HepG2 (cell line): ENCODE measurements around the gene RTKN2. TPM values are rescaled to one million over a fixed set of nuclear protein-coding genes. Genes with fewer than 3 reads are reported as not detected.

Experiments used
- ATAC-seq: fragments of 200-7000 bp; cut with Tn5 transposase; 3 replicates; pipeline ENCODE4 v1.9.1; 2020; ENCODE audit warnings: mild to moderate bottlenecking, moderate library complexity
- BruUV-seq: library from RNA; stranded (reverse); fragments of 400-500 nt; replicated peaks from 2 replicates; lab custom pipeline; 2021; lab: Mats Ljungman, UMichigan
- CTCF ChIA-PET: fragments of 300-600 bp; formaldehyde crosslinking; extraction: SDS; loops from one replicate; lab custom pipeline; 2021; ENCODE audit warnings: low total read pairs, inconsistent platforms, low intra/inter-chr PET ratio; lab: Yijun Ruan, JAX
- POLR2A ChIA-PET: fragments of 350-600 bp; sonication (Branson Sonifier 250); formaldehyde crosslinking; loops from one replicate; lab custom pipeline; 2020; ENCODE audit warnings: antibody characterized with exemption, inconsistent platforms; lab: Yijun Ruan, JAX
- DNase-seq: peaks from one replicate; pipeline ENCODE4 v3.0.0-alpha.2; 2015; ENCODE audit warnings: low spot score
- FAIRE-seq: peaks from 3 replicates; lab custom pipeline; 2011; peaks lifted over from hg19 to GRCh38; lab: Jason Lieb, UNC
- H2AFZ ChIP-seq: one replicate; pipeline ENCODE4 v1.6.1; 2011; ENCODE audit warnings: low read length, inconsistent platforms
- H3K27ac ChIP-seq: fragments of 300-600 bp; 3 replicates; pipeline ENCODE4 v1.8.0; 2011; ENCODE audit warnings: mixed run types, mild to moderate bottlenecking, mixed read lengths, low read length, inconsistent platforms; ENCODE audit not compliant: insufficient read depth; ENCODE audit errors: extremely low read length
- H3K27me3 ChIP-seq, 2 experiments: fragments of 200-600 bp in 1 of 2; 2 replicates in 1 of 2; 3 replicates in 1 of 2; pipeline versions ENCODE4 v1.6.0 to v1.8.0; 2011; ENCODE audit warnings: low read length in 2 of 2, mild to moderate bottlenecking in 2 of 2, moderate library complexity in 2 of 2, inconsistent platforms in 1 of 2; ENCODE audit not compliant: insufficient read depth in 2 of 2, control insufficient read depth in 1 of 2
- H3K36me3 ChIP-seq, 2 experiments: fragments of 200-600 bp in 1 of 2; replicated peaks in 1 of 2; 2 replicates in 1 of 2; 3 replicates in 1 of 2; pipeline versions ENCODE4 v1.5.1 to v1.8.0; 2011; ENCODE audit warnings: low read length in 2 of 2, inconsistent platforms in 1 of 2; ENCODE audit not compliant: insufficient read depth in 2 of 2, control insufficient read depth in 1 of 2
- H3K4me1 ChIP-seq: 2 replicates; pipeline ENCODE4 v1.5.1; 2012; ENCODE audit warnings: low read length, inconsistent platforms; ENCODE audit not compliant: insufficient read depth
- H3K4me2 ChIP-seq: 2 replicates; pipeline ENCODE4 v1.6.0; 2011; ENCODE audit warnings: low read depth, low read length, inconsistent platforms
- H3K4me3 ChIP-seq, 3 experiments: fragments of 200-600 bp in 1 of 3; sonication (generic), shearing (Covaris generic) in 1 of 3; replicated peaks in 1 of 3; 2 replicates each; pipeline ENCODE4 v1.5.1; 2011 to 2016; ENCODE audit warnings: low read length in 3 of 3, inconsistent platforms in 2 of 3, low read depth in 2 of 3, mild to moderate bottlenecking in 2 of 3, control low read depth in 1 of 3, mixed read lengths in 1 of 3; ENCODE audit not compliant: insufficient read depth in 1 of 3
- H3K79me2 ChIP-seq: one replicate; pipeline ENCODE4 v1.6.1; 2011; ENCODE audit warnings: low read length, inconsistent platforms; ENCODE audit not compliant: insufficient read depth
- H3K9ac ChIP-seq: 2 replicates; pipeline ENCODE4 v1.6.0; 2011; ENCODE audit warnings: mild to moderate bottlenecking, low read depth, low read length, inconsistent platforms; ENCODE audit not compliant: insufficient read depth
- H3K9me3 ChIP-seq: 2 replicates; pipeline ENCODE4 v1.5.1; 2012; ENCODE audit warnings: mild to moderate bottlenecking, low read length
- H4K20me1 ChIP-seq: 2 replicates; pipeline ENCODE4 v1.6.0; 2011; ENCODE audit warnings: inconsistent platforms, mild to moderate bottlenecking, low read length, moderate library complexity; ENCODE audit not compliant: insufficient read depth
- DRAP1 ChIP-seq: IDR thresholded peaks from 2 replicates; pipeline ENCODE4 v1.6.1; 2016; ENCODE audit warnings: missing genetic modification reagents, missing compliant biosample characterization
- FOSL2 ChIP-seq: sonication (generic); formaldehyde crosslinking; IDR thresholded peaks from 2 replicates; pipeline ENCODE4 v1.4.0; 2020; ENCODE audit warnings: missing genetic modification reagents
- GFI1 ChIP-seq: sonication (generic); formaldehyde crosslinking; IDR thresholded peaks from 2 replicates; pipeline ENCODE4 v1.5.0; 2020; ENCODE audit warnings: missing genetic modification reagents, mild to moderate bottlenecking, borderline replicate concordance
- NFAT5 ChIP-seq: sonication (generic); formaldehyde crosslinking; IDR thresholded peaks from 2 replicates; pipeline ENCODE4 v1.4.0; 2020; ENCODE audit warnings: missing genetic modification reagents
- NR2F6 ChIP-seq, 2 experiments: IDR thresholded peaks; 2 replicates each; pipeline ENCODE4 v1.6.1; 2016; ENCODE audit warnings: antibody characterized with exemption in 1 of 2, mild to moderate bottlenecking in 1 of 2
- TIGD3 ChIP-seq: sonication (generic); formaldehyde crosslinking; IDR thresholded peaks from 2 replicates; pipeline ENCODE4 v1.5.1; 2020; ENCODE audit warnings: mild to moderate bottlenecking, missing genetic modification reagents, borderline replicate concordance
- YEATS2 ChIP-seq: sonication (generic); formaldehyde crosslinking; IDR thresholded peaks from 2 replicates; pipeline ENCODE4 v1.4.0; 2020; ENCODE audit warnings: missing genetic modification reagents, borderline replicate concordance
- ZBTB34 ChIP-seq: sonication (generic); formaldehyde crosslinking; IDR thresholded peaks from 2 replicates; pipeline ENCODE4 v1.8.0; 2022; ENCODE audit warnings: mild to moderate bottlenecking, missing genetic modification reagents
- ZNF138 ChIP-seq: sonication (generic); formaldehyde crosslinking; IDR thresholded peaks from 2 replicates; pipeline ENCODE4 v1.5.0; 2020; ENCODE audit warnings: mild to moderate bottlenecking, low read depth, missing genetic modification reagents
- ZNF572 ChIP-seq: sonication (generic); formaldehyde crosslinking; IDR thresholded peaks from 2 replicates; pipeline ENCODE4 v1.5.1; 2020; ENCODE audit warnings: mild to moderate bottlenecking, missing genetic modification reagents
- ZNF580 ChIP-seq: IDR thresholded peaks from 2 replicates; pipeline ENCODE4 v1.6.1; 2016; ENCODE audit warnings: low read depth, borderline replicate concordance
- WGBS: methylation state at CpG from one replicate; pipeline ENCODE4 v1.1.6; 2017; ENCODE audit warnings: low lambda C conversion rate; 5-methylcytosine and 5-hydroxymethylcytosine counted together
- in situ Hi-C: cut with HindIII; loops from 2 replicates; pipeline ENCODE4 v1.10.0; 2017; ENCODE audit warnings: low pct_unique_long_range_greater_than_20kb; ENCODE audit not compliant: extremely low pct_ligation_motif_present
- intact Hi-C: fragments of 100-400 bp; cut with micrococcal nuclease; formaldehyde crosslinking; loops from one replicate; pipeline ENCODE4 v1.10.0; 2022; ENCODE audit not compliant: unreplicated experiment
- polyA plus RNA-seq, 8 experiments: library from polyadenylated mRNA; depleted of rRNA in 3 of 8; stranded (reverse) in 7 of 8; unstranded in 1 of 8; fragments of >200 nt; fragmentation: Illumina TruSeq in 4 of 8; extraction: Trizol in 4 of 8; gene quantifications; 2 replicates each; pipeline versions ENCODE4 v1.2.1 to v1.2.3, GENCODE V29; 2011 to 2016; ENCODE audit warnings: low read depth in 4 of 8, missing spikeins in 1 of 8, mixed read lengths in 1 of 8; ENCODE audit not compliant: insufficient read depth in 1 of 8
- total RNA-seq, 5 experiments: library from RNA; depleted of rRNA; stranded (reverse); fragments of >200 nt; fragmentation: Illumina TruSeq; extraction: Trizol; gene quantifications; 2 replicates each; pipeline ENCODE4 v1.2.3, GENCODE V29; 2016; ENCODE audit warnings: low read depth in 1 of 5

RTKN2 gene
- total and polyA plus RNA-seq, 2 of the 13 experiments (the other 11 are each of a cell fraction or from before 2014, with no cell fraction given): 2.2 to 7.0 TPM

- no peak for FAIRE-seq
- peaks cover 3 to 6% of the 10 kb centered on the region in 2 experiments; a peak in 3 of 5 replicates for H3K36me3 ChIP-seq
- H3K9ac ChIP-seq: no peak overlapping the region
- no peaks in the 10 kb centered on the region for H3K9me3 ChIP-seq
- in situ Hi-C loops (no loop called here), intact Hi-C loops (no loop called here)
- no peak for ATAC-seq
- ChIA-PET CTCF (no interaction called here), POLR2A (no interaction called here)
- H3K27me3 ChIP-seq: no peaks in the 10 kb centered on the region
- no peak for TF ChIP-seq DRAP1 (CRISPR knock-in tag)
- no peak for TF ChIP-seq NR2F6 (IDR thresholded peaks at IDR 0.05)
- TF ChIP-seq NR2F6 (CRISPR knock-in tag; IDR thresholded peaks at IDR 0.05): no peak
- TF ChIP-seq TIGD3: no peak
- TF ChIP-seq ZNF580 (CRISPR knock-in tag): no peak
- TF ChIP-seq NFAT5 (CRISPR knock-in tag): no peak
- no peak for TF ChIP-seq ZNF572 (CRISPR knock-in tag)
- TF ChIP-seq GFI1: no peak
- TF ChIP-seq YEATS2 (CRISPR knock-in tag): no peak
- no peak for TF ChIP-seq ZBTB34
- TF ChIP-seq FOSL2 (CRISPR knock-in tag): no peak
- no peak for TF ChIP-seq ZNF138 (CRISPR knock-in tag)
- no peak for DNase-seq
- 98% methylated on average over 3 of the region's 3 CpGs for WGBS
- H3K4me1 ChIP-seq: no peaks in the 10 kb centered on the region
- no peaks in the 10 kb centered on the region for H4K20me1 ChIP-seq
- H3K4me2 ChIP-seq: no peak overlapping the region
- no peak overlapping the region for H3K27ac ChIP-seq
- H3K4me3 ChIP-seq: no peak overlapping the region
- BruUV-seq: no TSS peak
- H3K79me2 ChIP-seq: no peaks in the 10 kb centered on the region
- H2AFZ ChIP-seq: no peak overlapping the region
Measured at GRCh38 chr10:62193479-62193878, 75.2 kb downstream of the RTKN2 start.
